Limb (tissue), 2 donors: ENCODE data around the gene EMC8.

Experiments used
- DNase-seq, 2 donors: peaks; one replicate each; pipeline ENCODE4 v3.0.0-alpha.2; 2016; ENCODE audit errors: extremely low spot score in 2 of 2

The EMC8 gene

GRCh38 chr16:85755929-85756768, 43.2 kb downstream of the EMC8 start:
- DNase-seq: no peak

- no peak for DNase-seq
These were observed 44.9 kb downstream of the EMC8 start for GRCh38 chr16:85754413-85754812.

- no peak for DNase-seq
These were observed 45.4 kb downstream of the EMC8 start for GRCh38 chr16:85753976-85754375.

GRCh38 chr16:85753559-85753958, 45.8 kb downstream of the EMC8 start:
- no peak for DNase-seq

GRCh38 chr16:85752511-85753420, 46.6 kb downstream of the EMC8 start:
- no peak for DNase-seq

GRCh38 chr16:85751698-85752501, 47.4 kb downstream of the EMC8 start:
- DNase-seq: no peak

- DNase-seq: no peak
These were observed 48.3 kb downstream of the EMC8 start, which contains the start of gene C16orf74 for GRCh38 chr16:85750827-85751697. C16orf74 (minus strand) TSS chr16:85751096; CDS start chr16:85735217, 15,879 bp downstream.

GRCh38 chr16:85750146-85750826, 49.1 kb downstream of the EMC8 start:
- peak; percentile 33 to 64 for DNase-seq

- no peak for DNase-seq
These were observed 49.6 kb downstream of the EMC8 start for GRCh38 chr16:85749771-85750145.

GRCh38 chr16:85746460-85747215, 52.7 kb downstream of the EMC8 start:
- DNase-seq: no peak

- no peak for DNase-seq
These were observed 60.2 kb downstream of the EMC8 start for GRCh38 chr16:85738923-85739715.

- no peak for DNase-seq
These were observed 62.4 kb downstream of the EMC8 start for GRCh38 chr16:85736921-85737320.

- no peak for DNase-seq
These were observed 63.4 kb downstream of the EMC8 start for GRCh38 chr16:85735946-85736345.

- no peak for DNase-seq
These were observed 64.1 kb downstream of the EMC8 start for GRCh38 chr16:85735225-85735635.

GRCh38 chr16:85734311-85735017, 64.9 kb downstream of the EMC8 start:
- no peak for DNase-seq

GRCh38 chr16:85733839-85734170, 65.5 kb downstream of the EMC8 start:
- peak in 1 of 2 donors; percentile 56 for DNase-seq

GRCh38 chr16:85733155-85733838, 66.0 kb downstream of the EMC8 start:
- no peak for DNase-seq
